Stimulated activated CD8-positive, alpha-beta memory T cell treated with anti-CD3 and anti-CD28 coated beads, Interleukin-4, amount 100 ng/mL, for 48 hours (primary cell): ENCODE results near the gene CCDC106.

Experiments used
- DNase-seq: peaks from one replicate; pipeline ENCODE4 v3.0.0-alpha.2; 2020

Gene CCDC106

GRCh38 chr19:55614711-55615542 lies 33.1 kb upstream of the CCDC106 start:
- no peak for DNase-seq

DNA sequence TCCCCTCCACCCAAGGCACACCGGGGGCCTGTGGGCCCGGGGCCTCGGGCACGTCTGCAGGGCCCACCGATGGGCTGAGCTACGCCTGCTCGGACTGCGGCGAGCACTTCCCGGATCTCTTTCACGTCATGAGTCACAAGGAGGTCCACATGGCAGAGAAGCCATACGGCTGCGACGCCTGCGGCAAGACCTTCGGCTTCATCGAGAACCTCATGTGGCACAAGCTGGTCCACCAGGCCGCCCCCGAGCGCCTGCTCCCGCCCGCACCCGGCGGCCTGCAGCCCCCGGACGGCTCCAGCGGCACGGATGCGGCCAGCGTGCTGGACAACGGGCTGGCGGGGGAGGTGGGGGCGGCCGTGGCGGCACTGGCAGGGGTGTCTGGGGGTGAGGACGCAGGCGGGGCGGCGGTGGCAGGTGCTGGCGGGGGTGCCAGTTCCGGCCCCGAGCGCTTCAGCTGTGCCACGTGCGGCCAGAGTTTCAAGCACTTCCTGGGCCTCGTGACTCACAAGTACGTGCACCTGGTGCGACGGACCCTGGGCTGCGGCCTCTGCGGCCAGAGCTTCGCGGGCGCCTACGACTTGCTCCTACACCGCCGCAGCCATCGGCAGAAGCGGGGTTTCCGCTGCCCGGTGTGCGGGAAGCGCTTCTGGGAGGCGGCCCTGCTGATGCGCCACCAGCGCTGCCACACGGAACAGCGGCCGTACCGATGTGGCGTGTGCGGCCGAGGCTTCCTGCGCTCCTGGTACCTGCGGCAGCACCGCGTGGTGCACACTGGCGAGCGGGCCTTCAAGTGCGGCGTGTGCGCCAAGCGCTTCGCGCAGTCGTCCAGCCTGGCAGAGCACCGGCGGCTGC lies 32.2 kb upstream of the CCDC106 start:
- no peak for DNase-seq

DNA sequence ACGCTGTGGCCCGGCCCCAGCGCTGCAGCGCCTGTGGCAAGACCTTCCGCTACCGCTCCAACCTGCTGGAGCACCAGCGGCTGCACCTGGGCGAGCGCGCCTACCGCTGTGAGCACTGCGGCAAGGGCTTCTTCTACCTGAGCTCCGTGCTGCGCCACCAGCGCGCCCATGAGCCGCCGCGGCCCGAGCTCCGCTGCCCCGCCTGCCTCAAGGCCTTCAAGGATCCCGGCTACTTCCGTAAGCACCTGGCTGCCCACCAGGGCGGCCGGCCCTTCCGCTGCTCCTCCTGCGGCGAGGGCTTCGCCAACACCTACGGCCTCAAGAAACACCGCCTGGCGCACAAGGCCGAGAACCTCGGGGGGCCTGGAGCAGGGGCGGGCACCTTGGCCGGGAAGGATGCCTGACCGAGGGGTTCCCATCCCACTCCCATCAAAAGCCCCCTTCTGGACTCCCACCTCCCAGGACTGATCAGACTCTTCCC lies 31.6 kb upstream of the CCDC106 start:
- no peak for DNase-seq

GRCh38 chr19:55617426-55617825 lies 30.6 kb upstream of the CCDC106 start:
- no peak for DNase-seq

DNA sequence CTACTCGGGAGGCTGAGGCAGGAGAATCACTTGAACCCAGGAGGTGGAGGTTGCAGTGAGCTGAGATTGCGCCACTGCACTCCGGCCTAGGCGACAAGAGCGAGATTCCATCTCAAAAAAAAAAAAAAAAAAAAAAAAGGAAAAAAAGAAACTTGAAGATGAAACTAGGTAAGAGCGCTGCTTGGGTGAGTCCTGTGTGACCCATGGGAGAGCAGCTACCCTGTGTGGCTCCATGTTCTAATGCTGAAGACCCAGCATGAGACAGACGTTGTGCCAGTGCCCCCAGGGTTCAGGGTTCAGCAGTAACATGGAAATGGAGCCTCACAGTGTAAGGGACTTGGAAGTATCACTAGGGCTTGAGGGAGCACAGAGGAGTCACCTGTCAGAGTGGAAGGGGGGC lies 29.6 kb upstream of the CCDC106 start:
- DNase-seq, result no peak

DNA sequence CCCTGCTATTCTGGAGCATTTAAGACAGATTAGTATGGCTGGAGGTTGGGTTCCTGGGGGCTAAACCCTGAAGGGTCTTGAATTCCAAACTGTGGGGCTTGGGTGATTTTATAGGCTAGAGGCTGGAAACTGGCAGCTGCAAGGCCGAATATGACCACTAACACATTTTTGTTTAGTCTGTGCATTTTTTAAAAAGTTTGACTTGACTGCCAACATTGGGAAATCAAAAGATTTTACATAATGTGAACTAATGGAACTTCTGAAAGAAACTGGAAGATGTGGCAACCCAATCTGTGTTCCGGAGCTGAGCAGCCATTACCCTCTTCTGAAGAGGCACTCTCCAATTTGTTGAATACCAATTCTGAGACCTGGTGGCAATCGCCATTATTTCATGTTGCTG lies 28.7 kb upstream of the CCDC106 start:
- DNase-seq, result no peak

- DNase-seq, result peak; percentile 54
These were observed 27.4 kb upstream of the CCDC106 start for GRCh38 chr19:55620410-55621204.

DNA sequence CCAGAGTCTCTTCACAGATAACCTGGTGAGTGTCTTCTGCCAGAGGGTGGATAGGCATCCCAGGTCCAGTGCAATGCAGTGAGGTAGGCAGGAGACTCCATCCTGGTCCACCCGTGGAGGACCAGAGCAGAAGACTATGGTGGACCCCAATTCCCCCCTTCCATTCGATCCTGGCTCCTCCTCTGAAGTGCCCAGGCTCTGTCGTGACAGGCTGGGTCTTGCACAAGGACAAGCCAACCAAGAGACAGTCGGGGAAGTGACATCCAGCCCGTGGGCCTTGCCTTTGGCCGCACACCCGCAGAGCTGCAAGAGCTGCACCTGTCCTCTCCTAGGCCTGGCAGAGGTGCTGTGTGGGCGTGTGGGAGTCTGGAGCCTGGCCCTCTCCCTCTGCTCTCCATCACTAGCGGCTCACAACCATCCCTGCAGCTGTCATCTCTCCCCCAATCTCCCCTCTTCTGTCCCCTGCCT lies 26.8 kb upstream of the CCDC106 start:
- DNase-seq, result no peak

DNA sequence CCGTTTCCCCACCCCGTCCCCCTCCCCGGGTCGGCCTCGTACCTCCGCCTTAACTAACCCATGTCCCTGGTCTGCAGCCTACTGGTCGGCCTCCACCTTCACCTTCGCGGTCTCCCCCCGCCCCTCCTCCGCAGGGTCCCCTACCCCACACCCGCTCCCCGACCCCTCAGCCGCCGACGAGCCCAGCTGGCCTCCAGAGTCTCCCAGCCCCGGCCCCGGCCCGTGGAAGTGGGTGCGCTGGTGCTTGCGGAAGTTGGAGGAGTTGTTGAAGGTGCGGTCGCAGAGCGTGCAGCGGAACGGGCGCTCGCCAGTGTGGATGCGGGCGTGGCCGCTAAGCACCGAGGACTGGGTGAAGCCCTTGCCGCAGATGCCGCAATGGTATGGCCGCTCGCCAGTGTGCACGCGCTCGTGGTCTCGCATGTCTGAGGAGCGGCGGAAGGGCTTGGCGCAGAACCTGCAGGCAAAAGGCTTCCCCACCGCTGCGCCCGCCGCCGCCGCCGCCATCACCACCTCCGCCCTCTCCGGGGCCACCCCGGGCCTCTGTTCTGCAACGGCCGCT lies 26.3 kb upstream of the CCDC106 start:
- DNase-seq, result no peak

- DNase-seq, result no peak
These were observed 25.6 kb upstream of the CCDC106 start for GRCh38 chr19:55622242-55622969.

GRCh38 chr19:55623130-55623529 lies 24.9 kb upstream of the CCDC106 start:
- no peak for DNase-seq

- DNase-seq, result no peak
These were observed 24.5 kb upstream of the CCDC106 start for GRCh38 chr19:55623561-55623960.

DNA sequence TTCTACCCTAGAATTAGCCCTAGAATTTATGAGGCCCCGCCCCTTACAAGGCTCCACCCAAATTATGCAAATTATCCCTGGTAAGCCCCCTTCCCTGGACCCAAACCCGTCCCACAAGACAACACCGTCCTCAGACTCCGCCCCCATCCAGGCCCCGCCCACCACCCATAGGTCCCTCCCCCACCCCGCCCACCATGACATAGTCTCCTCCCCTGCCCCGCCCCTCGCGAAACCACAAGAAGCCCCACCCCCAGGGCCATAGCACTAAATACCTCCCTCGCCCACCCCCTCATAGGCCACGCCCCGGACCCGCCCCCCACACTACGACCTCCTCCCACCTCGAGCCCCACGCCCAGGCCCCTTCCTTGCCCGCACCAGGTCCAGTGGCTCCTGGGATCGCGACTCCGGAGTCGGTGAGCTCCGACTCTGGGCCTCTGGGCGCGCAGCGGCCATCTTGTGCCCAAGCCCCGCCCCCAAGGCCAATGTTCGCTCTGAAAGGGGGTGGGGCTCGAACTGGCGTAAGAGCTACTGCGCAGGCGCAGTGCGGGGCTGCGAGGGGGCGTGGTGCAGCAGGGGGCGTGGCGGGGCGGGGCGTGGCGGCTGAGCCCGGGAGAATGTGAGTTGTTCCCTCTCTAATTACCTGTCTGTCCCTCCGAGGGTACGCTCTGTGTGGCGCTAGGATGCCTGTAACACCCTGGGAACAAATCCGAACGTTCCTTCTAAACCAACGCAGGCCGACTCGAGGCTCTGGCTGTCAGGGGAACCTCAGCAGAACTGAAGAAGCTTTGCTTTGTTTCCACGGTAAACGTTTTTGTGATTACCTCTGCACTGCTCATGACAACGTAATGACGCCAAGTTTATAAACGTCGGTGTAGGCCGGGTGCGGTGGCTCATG lies 23.7 kb upstream of the CCDC106 start, which contains the start of gene ZNF784:
TSS of gene ZNF784 (minus strand) at position 458 of the 895 bp plus-strand sequence. CDS start at position 453, 5 bp downstream.
- DNase-seq, result peak; percentile 96

DNA sequence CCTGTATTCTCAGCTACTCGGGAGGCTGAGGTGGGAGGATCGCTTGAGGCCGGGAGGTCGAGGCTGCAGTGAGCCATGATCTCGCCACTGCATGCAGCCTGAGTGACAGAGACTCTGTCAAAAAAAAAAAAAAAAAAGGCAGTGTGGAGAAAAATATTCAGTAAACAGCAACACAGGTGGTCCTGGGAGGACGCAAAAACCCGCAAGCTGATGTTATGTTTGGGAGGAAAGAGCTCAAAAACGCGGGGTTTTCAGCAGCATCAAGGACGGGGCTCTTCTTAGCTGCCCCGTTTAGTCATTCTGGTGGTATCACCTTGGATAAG lies 23.0 kb upstream of the CCDC106 start:
- DNase-seq, result no peak

GRCh38 chr19:55626350-55626749 lies 21.7 kb upstream of the CCDC106 start:
- DNase-seq, result peak; percentile 61

DNA sequence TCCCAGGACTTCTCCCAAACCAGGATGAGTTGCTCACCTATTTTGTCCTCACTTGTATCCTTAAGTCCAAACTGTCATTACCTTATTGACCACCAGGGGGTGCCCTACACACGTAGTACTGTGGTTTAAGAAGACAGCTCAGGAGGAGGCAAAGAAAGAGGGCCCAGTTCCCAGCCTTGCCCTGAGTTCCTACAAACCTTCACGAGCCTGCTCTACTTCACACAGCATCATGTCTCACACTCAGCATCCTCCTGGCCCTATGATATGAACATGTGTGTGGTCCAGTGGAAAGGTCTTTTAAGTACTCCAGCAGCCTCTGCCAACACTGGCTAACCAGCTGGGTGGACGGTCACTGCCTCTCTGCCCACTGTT lies 15.6 kb upstream of the CCDC106 start:
- peak; percentile 94 for DNase-seq

- DNase-seq, result no peak
These were observed 14.2 kb upstream of the CCDC106 start for GRCh38 chr19:55633861-55634260.

DNA sequence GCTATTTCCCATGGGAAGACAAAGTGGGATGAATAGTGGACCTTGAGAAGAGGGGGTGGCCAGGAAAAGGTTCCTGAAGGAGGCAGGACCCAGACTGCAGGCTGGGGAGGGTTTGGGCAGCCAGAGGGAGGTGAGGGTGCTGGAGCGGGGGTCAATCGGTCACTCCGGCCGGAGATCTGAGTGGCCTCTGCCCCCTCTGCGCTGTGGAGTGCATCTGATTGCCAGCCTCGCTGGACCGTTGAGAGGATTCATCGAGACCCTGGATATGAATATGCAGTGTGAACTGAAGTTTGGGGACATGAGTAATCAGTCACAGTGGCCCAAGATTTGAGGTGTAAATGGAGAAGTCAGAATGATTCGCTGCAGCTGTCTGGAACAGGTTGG lies 12.7 kb upstream of the CCDC106 start:
- no peak for DNase-seq

DNA sequence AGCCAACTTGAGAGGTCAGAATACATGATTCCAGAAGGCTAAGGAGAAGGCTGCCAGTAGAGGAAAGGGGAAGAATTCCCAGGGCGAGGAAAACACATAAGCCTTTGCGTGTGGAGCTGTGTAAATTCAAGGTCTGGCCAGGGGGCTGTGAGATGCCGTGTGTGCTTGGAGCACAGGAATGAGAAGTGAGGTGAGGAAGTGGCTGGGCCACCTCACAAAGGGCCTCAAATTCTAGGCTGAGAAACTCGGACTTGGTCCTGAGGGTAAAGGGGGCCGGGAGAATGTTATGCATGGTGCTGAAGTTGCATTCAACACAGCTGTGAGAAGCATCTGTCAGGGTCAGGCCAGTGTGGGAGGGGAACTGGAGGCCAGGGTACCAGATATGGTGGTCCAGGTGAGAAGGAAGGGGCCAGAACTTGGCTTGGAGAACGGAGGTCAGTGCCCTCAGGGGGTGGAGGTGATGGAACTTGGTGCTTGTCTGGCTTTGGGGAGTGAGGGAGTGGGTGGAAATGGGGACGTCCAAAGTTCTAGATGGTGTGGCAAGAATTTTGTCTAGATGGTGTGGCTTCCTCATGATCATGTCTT lies 12.1 kb upstream of the CCDC106 start:
- no peak for DNase-seq

- DNase-seq, result no peak
These were observed 11.3 kb upstream of the CCDC106 start for GRCh38 chr19:55636723-55637122.

- no peak for DNase-seq
These were observed 10.5 kb upstream of the CCDC106 start for GRCh38 chr19:55637534-55637933.
